SK-N-DZ (cell line): ENCODE data around the gene DGKQ.
"Not testable (repeated sequence)": the region's sequence is repeated elsewhere in the genome, so short reads cannot be mapped to it uniquely, and the experiment has no call there.

Source experiments
- DNase-seq: peaks from one replicate; pipeline ENCODE4 v3.0.0-alpha.2; 2015; ENCODE audit warnings: low spot score

DGKQ gene

DNA sequence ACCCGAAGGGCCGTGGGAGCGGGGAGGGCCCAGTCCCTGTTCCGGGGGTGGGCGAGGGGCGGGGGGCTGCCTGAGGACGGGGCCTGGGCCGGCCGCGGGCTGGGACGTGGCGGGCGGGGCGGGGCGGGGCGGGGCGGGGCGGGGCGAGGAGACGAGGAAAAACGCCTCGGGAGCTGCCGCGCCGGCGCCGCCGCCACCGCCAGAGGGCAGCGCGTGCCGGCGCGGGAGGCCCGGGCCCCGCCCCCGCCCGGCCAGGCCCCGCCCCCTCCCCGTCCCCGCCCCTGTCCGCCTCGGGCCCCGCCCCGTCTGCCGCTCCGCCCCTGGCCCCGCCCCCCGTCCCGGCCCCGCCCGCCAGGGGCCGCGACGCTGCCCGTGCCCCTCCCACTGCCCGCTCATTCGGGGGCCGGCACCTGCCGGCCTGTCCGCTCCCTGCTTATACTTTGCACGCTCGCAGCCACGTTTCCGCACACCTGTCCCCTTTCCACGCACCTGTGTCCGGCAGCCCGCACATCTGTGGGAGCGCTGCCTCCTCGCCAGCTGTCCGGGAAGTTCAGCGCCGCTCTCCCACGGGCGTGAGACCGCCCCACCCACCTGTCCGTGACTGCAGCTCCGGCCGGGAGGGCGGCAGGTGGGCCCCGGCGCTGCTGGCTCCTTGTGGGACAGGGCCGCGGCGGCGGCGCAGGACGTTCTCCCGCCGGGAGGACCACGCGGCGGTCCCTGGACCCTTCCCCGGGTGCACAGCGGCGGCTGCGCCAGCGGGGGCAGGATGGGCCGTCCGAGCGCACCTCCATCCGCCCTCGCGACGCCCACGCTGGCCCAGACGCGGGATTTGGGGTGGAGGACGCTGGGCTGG, 36.4 kb upstream of the DGKQ start:
- DNase-seq, result no peak

DNA sequence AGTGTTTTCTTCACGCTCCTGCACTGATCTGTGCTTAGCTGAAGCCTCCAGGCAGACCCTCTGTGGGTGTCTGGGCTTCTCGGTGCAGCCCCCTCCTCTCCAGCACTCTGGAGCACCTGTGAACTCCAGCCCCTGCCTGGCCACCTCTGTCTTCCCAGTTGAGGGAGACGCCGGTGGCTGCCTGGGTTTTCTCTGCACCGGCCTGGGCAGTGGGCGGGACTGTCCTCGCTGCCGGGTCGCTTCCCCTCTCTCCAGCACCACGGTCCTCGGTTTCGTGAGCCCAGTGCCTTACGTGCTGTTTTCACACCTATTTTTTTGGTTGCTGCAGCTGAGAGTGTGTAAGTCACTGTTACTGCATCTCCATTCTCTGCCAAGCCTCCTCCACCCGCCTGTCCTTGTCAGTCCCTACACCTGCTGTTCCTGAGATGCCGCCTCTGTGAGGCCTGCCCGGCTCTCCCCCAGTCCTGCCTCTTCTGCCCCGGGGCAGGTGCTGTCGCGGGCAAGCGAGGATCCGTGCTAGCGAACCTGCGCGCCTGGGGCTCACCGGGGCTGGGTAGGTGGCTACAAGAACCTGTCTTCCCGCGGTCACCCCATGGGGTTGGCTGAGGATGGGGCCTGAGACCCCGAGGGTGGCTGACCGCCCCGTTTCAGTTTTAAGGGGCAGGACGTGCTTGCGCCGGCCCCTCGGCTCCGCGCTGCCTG, 35.6 kb upstream of the DGKQ start:
- DNase-seq, result no peak

GRCh38 chr4:1006856-1007255, 33.5 kb upstream of the DGKQ start:
- no peak for DNase-seq

- no peak for DNase-seq
Measured at GRCh38 chr4:1004557-1005485, 31.5 kb upstream of the DGKQ start.

- DNase-seq, result no peak
Measured at GRCh38 chr4:1004071-1004418, 30.7 kb upstream of the DGKQ start.

GRCh38 chr4:1003271-1004070, 30.1 kb upstream of the DGKQ start:
- no peak for DNase-seq

DNA sequence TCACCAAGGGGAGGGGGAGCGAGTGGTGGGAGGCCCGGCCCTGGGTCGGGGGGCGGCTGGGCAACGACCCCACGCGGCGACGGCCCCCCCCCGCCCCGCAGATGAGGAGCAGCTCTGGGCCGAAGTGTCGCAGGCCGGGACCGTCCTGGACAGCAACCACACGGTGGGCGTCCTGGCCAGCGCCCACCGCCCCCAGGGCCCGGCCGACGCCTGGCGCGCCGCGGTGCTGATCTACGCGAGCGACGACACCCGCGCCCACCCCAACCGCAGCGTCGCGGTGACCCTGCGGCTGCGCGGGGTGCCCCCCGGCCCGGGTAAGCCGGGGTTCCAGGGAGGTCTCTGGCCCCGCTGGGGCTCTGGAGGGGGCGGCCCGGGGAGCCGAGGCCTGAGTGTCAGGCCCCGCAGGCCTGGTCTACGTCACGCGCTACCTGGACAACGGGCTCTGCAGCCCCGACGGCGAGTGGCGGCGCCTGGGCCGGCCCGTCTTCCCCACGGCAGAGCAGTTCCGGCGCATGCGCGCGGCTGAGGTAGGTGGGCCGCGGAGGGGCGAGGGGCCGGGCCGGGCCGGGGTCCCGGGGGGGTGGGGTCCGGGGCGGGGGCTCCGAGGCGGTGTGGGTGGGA, 29.4 kb upstream of the DGKQ start:
- DNase-seq, result no peak

GRCh38 chr4:1002131-1002630, 28.8 kb upstream of the DGKQ start:
- no peak for DNase-seq

DNA sequence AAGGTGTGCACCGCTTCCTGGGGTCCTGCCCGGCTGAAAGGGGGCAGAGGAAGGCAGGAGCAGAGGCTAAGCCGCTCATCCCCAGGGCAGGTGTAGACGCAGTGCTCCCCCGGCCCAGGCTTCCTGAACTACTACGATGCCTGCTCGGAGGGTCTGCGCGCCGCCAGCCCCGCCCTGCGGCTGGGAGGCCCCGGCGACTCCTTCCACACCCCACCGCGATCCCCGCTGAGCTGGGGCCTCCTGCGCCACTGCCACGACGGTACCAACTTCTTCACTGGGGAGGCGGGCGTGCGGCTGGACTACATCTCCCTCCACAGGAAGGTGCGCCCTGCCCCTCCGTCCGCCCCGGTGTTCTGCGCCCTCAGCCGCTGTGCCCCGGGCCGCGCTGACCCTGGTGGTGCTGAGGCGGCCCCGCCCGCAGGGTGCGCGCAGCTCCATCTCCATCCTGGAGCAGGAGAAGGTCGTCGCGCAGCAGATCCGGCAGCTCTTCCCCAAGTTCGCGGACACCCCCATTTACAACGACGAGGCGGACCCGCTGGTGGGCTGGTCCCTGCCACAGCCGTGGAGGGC, 28.3 kb upstream of the DGKQ start:
- no peak for DNase-seq

DNA sequence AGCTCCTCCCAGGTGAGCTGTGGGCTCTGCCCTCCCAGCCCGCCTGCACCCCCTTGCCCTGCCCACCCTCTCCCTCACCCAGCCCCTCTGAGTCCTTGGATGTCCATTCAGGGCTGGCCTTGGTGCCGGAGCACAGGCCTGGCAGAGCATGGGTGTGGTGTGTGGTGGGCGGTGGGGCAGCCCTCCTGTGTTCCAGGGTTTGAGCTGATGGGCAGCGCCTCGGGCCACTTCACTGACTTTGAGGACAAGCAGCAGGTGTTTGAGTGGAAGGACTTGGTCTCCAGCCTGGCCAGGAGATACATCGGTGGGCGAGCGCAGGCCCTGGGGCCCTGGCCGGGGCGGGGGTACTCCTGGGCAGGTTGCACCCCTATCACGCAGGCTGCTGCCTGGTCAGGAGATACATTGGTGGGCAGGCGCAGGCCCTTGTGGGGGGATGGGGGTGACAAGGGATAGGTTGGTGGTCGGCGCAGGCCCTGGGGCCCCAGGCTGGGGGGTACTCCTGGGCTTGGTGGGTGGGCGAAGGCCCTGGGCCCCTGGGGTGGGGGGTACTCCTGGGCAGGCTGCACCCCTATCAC, 27.4 kb upstream of the DGKQ start:
- DNase-seq, result no peak

- no peak for DNase-seq
Measured at GRCh38 chr4:999882-1000425, 26.6 kb upstream of the DGKQ start.

- DNase-seq, result not testable (repeated sequence)
Measured at GRCh38 chr4:999240-999863, 26.0 kb upstream of the DGKQ start.

DNA sequence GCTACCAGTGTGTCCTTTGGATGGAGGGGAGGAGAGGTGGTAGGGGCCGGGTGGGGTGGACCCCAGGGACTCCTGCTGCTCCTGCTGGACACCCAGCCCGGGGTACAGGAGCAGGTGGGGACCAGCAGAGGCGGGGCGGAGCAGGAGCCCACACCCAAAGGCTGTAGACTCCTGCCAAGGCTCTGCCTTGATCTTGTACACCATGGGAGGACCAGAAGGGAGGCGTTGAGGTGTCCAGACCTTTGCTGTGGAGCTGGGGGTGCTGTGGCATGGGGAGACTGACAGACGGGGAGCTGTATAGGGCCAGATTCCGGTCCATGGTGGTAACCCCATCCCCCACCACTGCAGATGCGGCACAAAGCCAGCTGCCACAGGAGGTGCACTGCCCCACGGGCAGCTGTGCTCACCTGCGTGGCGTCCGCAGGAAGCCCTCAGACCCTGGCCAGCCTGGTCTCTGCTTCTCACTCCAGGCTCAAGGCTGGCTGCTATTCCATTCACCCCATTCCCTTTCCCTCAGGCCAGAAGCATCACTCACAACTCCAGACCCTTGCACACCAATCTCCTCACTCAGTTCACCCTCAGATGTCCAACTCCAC, 24.8 kb upstream of the DGKQ start:
- no peak for DNase-seq

DNA sequence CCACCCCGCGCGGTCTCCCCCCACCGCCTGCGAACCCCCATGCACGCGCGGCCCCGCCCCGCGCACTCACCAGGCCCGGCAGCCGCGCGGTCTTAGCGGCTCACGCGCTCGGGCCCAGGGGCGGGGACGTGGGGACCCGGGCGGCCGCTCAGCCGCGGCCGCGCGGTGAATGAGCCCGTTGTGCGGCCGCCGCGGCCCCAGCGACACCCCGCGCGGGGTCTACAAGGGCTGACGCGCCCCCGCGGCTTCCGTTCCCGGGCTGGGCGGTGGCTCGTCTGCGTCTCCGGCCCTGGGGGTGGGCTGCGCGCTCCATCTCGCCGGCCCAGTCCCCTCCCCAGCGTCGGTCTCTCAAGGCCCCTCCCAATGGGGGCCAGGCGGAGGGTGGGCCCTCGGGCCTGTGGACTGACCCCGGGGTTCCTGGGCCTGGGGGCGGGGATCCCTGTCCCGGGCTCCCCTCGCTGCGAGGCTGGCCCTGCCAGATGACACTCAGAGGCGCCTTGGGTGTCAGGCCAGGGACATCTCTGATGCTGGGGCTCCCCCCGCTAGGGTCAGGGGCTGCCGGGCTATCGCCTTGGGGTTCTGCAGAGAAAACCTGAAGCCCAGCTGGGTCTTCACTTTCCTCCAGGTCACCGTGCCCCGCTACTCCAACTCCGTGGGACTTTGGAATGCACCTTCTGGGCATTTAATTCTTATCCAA, 24.2 kb upstream of the DGKQ start:
- DNase-seq, result no peak

DNA sequence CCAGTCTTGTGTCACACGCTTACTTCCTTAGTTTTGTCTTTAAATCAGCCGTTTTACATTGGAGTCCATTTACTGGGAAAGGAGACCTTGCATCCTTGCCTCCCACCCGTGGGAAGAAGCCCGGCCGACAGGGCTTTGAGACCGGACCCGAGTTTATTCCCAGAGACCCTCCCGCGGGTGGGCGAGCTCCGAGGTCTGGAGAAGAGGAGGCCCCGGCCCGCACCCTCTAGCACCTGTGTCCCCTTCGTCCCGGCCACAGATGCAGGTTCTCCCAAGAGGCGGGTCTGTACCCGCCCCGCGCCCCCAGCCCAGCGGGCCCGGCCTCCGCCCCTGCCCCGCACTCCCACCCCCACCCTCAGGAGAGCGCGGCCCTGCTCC, 23.6 kb upstream of the DGKQ start:
- DNase-seq, result no peak

GRCh38 chr4:996030-996996, 22.9 kb upstream of the DGKQ start:
- no peak for DNase-seq
